Calu3 (cell line): Measurements from ENCODE around the gene TBX2. TPM values are rescaled to one million over a fixed set of nuclear protein-coding genes. Genes with fewer than 3 reads are reported as not detected.

Experiments used
- BruUV-seq: library from RNA; stranded (reverse); fragments of 400-500 nt; replicated peaks from 2 replicates; lab custom pipeline; 2021; lab: Mats Ljungman, UMichigan
- CTCF ChIA-PET: fragments of 300-600 bp; sonication (Branson Sonifier 250); formaldehyde crosslinking; loops from one replicate; lab custom pipeline; 2022; ENCODE audit warnings: antibody characterized with exemption; lab: Charles Lee
- DNase-seq: peaks from one replicate; pipeline ENCODE4 v3.0.0; 2022
- H3K27ac Mint-ChIP-seq: one replicate; pipeline ENCODE4 v1.8.0; 2022; ENCODE audit warnings: mixed read lengths; ENCODE audit not compliant: unreplicated experiment
- H3K27me3 Mint-ChIP-seq: one replicate; pipeline ENCODE4 v1.8.0; 2022; ENCODE audit warnings: mixed read lengths; ENCODE audit not compliant: unreplicated experiment
- H3K36me3 Mint-ChIP-seq: one replicate; pipeline ENCODE4 v1.8.0; 2022; ENCODE audit warnings: mild to moderate bottlenecking, moderate library complexity, mixed read lengths; ENCODE audit not compliant: insufficient read depth, unreplicated experiment
- H3K4me1 Mint-ChIP-seq: one replicate; pipeline ENCODE4 v1.8.0; 2022; ENCODE audit warnings: mild to moderate bottlenecking, low read depth, mixed read lengths; ENCODE audit not compliant: unreplicated experiment
- H3K4me3 Mint-ChIP-seq: one replicate; pipeline ENCODE4 v1.8.0; 2022; ENCODE audit warnings: mild to moderate bottlenecking, low read depth, moderate library complexity, mixed read lengths; ENCODE audit not compliant: unreplicated experiment
- H3K9me3 Mint-ChIP-seq: one replicate; pipeline ENCODE4 v1.8.0; 2022; ENCODE audit warnings: low read depth, mixed read lengths; ENCODE audit not compliant: unreplicated experiment
- CTCF ChIP-seq: fragments of 200-600 bp; IDR thresholded peaks from one replicate; pipeline ENCODE4 v1.8.0; 2022; ENCODE audit warnings: antibody characterized with exemption; ENCODE audit not compliant: unreplicated experiment
- intact Hi-C: fragments of 100-400 bp; cut with micrococcal nuclease; formaldehyde crosslinking; loops from one replicate; pipeline ENCODE4 v1.10.0; 2022; ENCODE audit not compliant: unreplicated experiment
- total RNA-seq: library from RNA; stranded (reverse); gene quantifications from 2 replicates; pipeline ENCODE4 v1.2.3, GENCODE V29; 2022

TBX2 gene
- total RNA-seq, 1 experiment from 2014 or later = 0.14 TPM

DNA sequence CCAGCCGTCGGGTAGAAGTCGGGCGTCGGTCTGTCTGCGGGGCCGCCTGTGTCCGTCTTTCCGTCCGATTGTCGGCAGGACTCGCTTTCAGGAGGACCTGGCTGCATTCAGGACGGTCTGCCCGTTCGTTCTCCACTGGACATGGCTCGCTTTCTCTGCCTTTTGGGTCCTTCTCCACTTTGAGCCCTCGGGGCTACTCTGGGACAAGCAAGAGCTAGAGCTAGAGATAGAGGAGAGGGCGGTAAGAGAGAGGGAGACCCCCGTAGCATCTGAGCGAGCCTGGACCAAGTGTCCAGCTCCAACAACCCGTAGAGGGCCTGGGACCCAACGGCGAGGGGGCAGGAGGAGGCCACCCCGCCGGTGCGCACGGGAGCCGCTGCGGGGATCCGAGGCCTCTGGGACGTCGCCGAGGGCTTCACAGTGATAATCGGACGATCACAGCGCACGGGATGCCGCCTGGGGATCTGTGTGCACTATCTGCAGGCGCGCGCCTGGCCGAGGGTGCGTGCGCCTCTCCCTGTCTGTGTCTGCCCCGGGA is 57.1 kb downstream of the TBX2 start:
- intact Hi-C loops = no loop called here
- H3K9me3 Mint-ChIP-seq = no peaks in the 10 kb centered on the region
- DNase-seq = no peak
- H3K27ac Mint-ChIP-seq = no peak overlapping the region
- no peak for TF ChIP-seq CTCF
- H3K36me3 Mint-ChIP-seq = no peaks in the 10 kb centered on the region
- BruUV-seq = no TSS peak
- H3K4me1 Mint-ChIP-seq = no peaks in the 10 kb centered on the region
- H3K4me3 Mint-ChIP-seq = no peak overlapping the region
- CTCF ChIA-PET = no interaction called here
- peaks cover 53% of the 10 kb centered on the region for H3K27me3 Mint-ChIP-seq

DNA sequence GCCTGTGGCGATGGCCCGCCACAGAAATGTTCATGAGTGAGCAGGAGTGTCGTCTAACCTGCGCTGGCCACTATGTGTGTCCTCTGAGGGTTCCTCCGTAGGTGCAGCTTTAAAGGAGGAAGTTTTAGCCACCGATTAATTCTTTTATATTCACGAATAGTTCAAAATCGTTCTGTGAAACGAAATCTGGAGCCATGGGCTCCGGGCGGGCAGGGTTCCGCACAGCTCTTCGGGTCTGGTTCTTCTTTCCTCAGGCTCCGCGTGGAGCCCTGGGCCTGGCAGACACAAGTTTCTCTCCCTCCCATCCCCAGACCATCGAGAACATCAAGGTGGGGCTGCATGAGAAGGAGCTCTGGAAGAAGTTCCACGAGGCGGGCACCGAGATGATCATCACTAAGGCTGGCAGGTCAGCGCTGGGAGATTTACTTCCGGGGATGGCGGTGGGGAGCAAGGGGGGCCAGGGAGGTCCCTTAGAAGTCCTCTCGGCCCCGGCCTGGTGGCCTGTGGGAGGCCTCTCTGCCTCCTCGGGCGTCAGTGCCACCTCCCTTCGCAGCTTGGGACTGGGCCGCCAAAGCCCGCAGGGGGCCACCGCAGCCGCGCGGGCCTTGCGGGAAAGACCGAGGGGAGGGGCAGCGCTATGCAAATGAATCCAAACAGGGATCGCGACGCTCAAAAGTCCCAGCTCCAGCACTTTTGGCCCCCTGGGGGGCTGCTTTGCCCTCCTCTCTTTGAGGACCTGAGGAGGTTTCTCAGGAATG is 57.8 kb downstream of the TBX2 start:
- Mint-ChIP-seq H3K27me3 (peaks cover 57% of the 10 kb centered on the region), H3K4me1 (no peaks in the 10 kb centered on the region), H3K36me3 (no peaks in the 10 kb centered on the region), H3K4me3 (no peak overlapping the region), H3K27ac (no peak overlapping the region), H3K9me3 (no peaks in the 10 kb centered on the region)
- BruUV-seq = no TSS peak
- CTCF ChIA-PET = no interaction called here
- no peak for TF ChIP-seq CTCF
- DNase-seq = no peak
- intact Hi-C loops = no loop called here

DNA sequence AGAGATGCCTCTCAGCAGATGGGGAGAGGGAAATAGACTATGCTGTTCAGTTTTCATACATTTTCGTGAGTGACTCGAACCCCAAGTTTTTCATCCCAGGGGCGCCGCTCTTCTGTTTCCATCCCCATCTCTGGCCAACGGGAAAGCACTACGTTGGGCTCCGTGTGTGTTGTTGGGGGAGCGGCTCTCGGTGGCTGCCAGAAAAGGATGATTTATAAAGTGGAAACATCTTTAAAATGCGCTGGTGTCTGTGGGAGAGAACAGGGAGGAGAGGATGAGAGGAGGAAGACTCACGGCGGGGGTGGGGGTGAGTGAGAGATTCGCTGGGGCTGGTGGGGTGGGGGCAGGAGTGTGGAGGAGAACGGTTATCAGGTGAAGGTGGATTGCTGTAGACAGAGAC is 58.4 kb downstream of the TBX2 start:
- Mint-ChIP-seq H3K27me3 (peaks cover 57% of the 10 kb centered on the region), H3K27ac (no peak overlapping the region), H3K4me1 (no peaks in the 10 kb centered on the region), H3K9me3 (no peaks in the 10 kb centered on the region), H3K4me3 (no peak overlapping the region), H3K36me3 (no peaks in the 10 kb centered on the region)
- intact Hi-C loops = no loop called here
- no peak for DNase-seq
- no TSS peak for BruUV-seq
- TF ChIP-seq CTCF = no peak
- CTCF ChIA-PET = no interaction called here

GRCh38 chr17:61458421-61459141 is 58.9 kb downstream of the TBX2 start:
- intact Hi-C loops = no loop called here
- peaks cover 56% of the 10 kb centered on the region for H3K27me3 Mint-ChIP-seq
- H3K27ac Mint-ChIP-seq = no peak overlapping the region
- H3K4me3 Mint-ChIP-seq = no peak overlapping the region
- no peak for TF ChIP-seq CTCF
- no peaks in the 10 kb centered on the region for H3K4me1 Mint-ChIP-seq
- no peak for DNase-seq
- BruUV-seq = no TSS peak
- H3K36me3 Mint-ChIP-seq = no peaks in the 10 kb centered on the region
- CTCF ChIA-PET = no interaction called here
- H3K9me3 Mint-ChIP-seq = no peaks in the 10 kb centered on the region

Other genes with a start within 250 kb of the TBX2 start
- not detected in 2 replicates for gene TBX4, start 52.6 kb downstream of the TBX2 start, total RNA-seq
- not detected in 2 replicates for gene NACA2, start 191.4 kb downstream of the TBX2 start, total RNA-seq